Left renal cortex interstitium (tissue), 4 donors: Measurements from ENCODE around the gene ZNF112. TPM values are rescaled to one million over a fixed set of nuclear protein-coding genes. Genes with fewer than 3 reads are reported as not detected.
"Not testable (repeated sequence)": the region's sequence is repeated elsewhere in the genome, so short reads cannot be mapped to it uniquely, and the experiment has no call there.

Source experiments
- DNase-seq, 4 donors: peaks; one replicate each; pipeline ENCODE4 v3.0.0-alpha.2; 2013; ENCODE audit warnings: low read depth in 4 of 4, low spot score in 2 of 4, missing footprints in 1 of 4
- polyA plus RNA-seq, 4 donors: library from polyadenylated mRNA; unstranded; fragments of 120-200 nt; gene quantifications; one replicate each; pipeline ENCODE4 v1.2.1, GENCODE V29; 2013; ENCODE audit not compliant: insufficient read length in 4 of 4

The ZNF112 gene
- polyA plus RNA-seq = 10 to 100 TPM; 10.5 to 13.2 (median 12.2) TPM

DNA sequence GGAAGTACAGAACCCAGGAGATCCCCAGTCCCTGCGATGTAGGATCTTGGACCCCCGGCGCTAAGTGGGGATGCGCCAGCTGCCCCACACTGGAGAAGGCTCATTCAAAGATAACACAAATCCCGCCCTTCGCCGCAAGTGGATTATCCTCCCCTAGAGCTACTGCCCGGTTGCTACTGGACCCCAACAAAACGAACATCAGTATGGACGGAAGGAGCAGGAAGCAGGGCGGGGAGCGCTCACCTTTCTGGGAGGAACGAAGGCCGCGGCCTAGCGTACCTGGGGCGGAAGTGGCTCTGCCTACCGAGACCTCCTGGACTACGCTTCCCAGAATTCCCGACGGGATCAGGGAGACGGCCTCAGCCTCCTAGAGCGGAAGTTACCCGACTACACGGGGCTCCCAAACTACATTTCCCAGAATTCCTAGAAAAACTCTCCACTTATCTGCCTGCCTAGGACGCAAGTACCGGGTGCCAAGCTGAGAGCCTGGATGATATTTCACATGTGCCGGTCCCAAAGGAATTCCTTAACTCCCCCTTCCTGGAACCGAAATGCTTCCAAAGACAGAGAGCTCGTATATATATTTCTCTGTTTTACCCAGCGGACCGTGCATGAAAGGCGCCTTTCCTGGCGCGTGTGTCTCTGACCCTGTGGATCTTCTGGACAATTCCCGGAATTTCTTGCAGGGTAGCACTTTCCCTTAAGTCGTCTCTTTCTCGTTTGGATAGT lies at the start of gene ZNF112:
ZNF112 (minus strand) TSS at position 298 of the 729 bp plus-strand sequence. CDS start 16,141 bp downstream, outside the sequence.
- DNase-seq = peak; percentile 76 to 94 (median 84)

DNA sequence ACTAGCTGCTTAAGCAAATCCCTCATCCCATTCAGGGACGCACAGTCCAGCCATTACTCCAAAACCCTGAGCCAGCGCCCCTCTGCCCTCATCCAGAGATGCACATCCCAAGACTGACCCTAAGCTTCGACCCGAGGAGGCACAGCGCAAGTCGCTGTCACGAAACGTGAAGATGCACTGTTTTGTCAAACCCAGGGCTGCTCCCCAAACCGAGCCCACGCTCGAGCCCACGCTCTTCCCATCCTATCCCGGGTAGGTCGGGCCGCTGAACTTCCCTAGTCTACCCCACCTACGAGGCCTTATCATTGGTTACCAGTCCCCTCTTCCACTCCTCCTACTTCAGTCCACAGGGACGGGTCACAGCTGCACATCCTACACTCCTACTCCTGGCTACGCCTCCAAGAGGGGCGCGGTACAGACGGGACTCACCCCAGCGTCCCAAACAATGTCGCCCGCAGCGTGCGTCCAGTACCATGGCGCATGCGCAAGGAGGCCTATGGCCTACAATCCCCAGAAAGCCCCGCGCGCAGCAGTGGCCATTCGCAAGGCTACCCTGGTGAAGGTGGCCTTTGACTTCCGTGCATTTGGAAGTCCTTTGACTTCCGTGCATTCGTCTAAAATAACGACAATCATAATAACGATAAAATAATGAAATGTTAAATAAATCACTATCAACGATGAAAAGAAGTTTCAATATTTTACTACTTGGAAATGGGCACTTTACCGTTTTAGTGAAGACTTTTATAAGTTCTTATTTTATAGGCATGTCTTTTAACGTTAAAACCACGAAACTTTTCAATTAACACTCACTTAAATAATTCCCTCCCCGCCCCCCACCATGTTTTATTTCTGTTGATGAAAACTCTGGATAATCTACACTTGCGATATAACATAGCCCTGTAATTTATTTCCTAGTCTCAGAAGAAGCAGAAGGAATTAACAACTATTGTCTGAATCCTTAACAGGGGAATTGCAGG lies 44.9 kb upstream of the ZNF112 start, which contains the start of gene ZNF285:
ZNF285 (minus strand) TSS at position 470 of the 977 bp plus-strand sequence. CDS start 4,395 bp downstream, outside the sequence.
- DNase-seq = peak; percentile 89 to 93 (median 91)

DNA sequence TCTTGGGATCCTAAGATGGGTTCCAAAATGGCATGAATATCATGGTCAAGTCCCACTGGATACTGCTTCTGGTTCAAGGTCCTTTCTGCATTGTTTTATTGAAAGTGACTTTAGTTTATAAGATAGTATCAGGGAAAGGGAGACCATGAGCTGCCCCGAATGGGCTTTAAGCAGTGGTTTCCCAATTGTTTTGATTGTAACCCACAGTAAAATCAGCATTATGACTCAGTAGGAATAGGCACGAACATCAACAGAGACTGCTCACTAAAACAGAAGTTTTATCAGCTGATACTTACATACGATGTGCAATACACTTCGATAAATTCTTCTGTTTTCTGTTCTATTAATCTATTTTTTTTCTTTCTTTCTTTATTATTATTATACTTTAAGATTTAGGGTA lies 32.8 kb upstream of the ZNF112 start:
- not testable (repeated sequence) for DNase-seq

DNA sequence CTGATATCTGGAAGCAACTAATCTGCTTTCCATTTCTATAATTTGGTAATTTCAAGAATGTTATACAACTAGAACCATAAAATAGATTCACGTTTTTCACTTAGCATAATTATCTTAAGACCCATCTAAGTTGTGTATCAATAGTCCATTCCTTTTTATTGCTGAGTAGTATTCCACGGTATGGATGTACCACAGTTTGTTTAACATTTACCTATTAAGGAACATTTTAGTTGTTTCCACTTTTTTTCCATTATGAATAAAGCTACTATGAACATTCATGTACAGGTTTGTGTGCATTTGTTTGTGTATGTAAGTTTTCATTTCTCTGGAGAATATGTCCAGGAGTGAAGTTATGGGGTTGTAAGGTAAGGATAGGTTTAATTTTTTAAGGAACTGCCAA lies 18.3 kb upstream of the ZNF112 start:
- DNase-seq = no peak

GRCh38 chr19:44371815-44372480 lies 15.5 kb upstream of the ZNF112 start:
- no peak for DNase-seq

DNA sequence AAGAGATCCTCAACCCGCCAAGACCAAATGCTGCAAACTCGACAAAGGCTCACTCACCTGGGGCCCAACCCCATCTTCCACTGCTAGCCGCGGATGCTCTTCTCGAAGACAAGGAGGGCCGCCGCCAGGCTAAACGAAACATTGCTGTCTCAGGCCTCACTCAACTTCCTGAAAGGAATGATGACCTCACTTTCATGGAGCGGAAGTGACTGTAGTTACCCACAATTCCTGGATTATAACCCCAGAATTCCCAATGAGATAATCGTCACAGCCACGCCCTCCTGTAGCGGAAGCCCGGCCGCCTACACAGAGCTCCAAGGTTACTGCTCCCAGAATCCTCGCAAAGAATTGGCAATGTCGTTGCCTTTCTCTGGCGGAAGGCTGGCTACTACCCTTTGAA lies 10.5 kb upstream of the ZNF112 start:
- no peak for DNase-seq

DNA sequence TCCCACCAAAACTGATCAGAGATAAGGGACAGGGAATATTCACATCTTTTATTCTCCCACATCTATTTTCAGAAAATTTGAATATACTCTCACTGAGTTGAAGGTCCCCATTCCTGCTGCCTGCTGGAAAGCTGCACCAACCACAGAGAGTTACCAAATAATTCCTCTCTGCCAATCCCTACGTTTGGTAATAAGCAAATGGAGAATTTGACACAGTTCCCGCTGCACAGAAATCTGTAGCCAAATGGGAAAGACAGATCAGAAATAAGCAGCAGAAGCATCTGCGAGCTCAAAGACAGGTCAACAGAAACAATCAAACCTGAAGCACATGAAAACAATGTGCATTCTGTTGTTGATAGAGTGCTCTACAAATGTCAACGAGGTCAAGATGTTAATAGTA lies 9.9 kb downstream of the ZNF112 start:
- no peak for DNase-seq

- DNase-seq = no peak
Measured at GRCh38 chr19:44345959-44346358, 10.5 kb downstream of the ZNF112 start.

- no peak for DNase-seq
Measured at GRCh38 chr19:44344255-44344654, 12.2 kb downstream of the ZNF112 start.

DNA sequence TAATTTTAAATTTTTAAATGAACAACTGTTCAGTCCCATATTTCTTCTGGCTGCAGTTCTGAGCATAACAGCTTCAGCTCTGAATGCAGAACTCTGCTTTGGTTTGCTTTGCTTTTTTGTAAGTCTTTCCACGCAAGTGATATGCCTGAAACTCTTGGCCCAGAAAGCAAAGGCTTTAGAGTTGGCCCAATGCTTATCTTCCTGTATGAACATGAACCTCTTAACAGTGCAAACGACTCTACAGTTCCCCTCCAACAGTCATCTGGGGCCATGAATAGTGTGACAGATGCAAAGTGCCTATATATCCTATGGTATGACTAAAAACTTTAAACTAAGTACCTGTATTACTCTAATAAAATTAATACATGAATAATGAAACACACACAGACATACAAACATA lies 14.7 kb downstream of the ZNF112 start:
- DNase-seq = no peak

DNA sequence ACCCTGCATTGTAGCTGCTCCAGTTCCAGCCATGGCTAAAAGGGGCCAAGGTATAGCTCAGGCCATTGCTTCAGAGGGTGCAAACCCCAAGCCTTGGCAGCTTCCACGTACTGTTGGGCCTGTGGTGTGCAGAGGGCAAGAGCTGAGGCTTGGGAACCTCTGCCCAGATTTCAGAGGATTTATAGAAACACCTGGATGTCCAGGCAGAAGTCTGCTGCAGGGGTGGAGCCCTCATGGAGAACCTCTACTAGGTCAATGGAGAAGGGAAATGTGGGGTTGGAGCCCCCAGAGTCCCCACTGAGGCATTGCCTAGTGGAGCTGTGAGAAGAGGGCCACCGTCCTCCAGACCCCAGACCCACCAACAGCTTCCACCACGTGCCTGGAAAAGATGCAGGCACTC lies 21.8 kb downstream of the ZNF112 start:
- DNase-seq = not testable (repeated sequence)

DNA sequence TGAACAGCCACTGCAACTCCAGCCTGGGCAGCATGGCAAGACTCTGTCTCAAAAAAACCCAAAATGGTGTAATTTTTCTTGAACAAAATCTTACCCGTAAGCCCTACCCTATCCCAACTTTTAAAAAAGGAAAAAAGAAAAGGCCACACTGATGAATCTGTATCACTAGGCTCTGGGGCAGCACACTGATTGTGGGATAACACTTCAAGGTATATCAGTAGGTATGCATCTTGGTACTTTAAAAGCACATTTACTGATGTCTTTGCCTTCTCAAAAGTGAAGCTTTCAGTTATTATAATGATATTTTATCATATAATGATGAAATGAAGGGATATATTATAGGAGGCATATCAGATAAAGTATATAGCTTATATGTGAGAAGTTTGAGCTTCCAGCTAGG lies 24.3 kb downstream of the ZNF112 start:
- no peak for DNase-seq

- no peak for DNase-seq
Measured at GRCh38 chr19:44315883-44316282, 40.6 kb downstream of the ZNF112 start.

DNA sequence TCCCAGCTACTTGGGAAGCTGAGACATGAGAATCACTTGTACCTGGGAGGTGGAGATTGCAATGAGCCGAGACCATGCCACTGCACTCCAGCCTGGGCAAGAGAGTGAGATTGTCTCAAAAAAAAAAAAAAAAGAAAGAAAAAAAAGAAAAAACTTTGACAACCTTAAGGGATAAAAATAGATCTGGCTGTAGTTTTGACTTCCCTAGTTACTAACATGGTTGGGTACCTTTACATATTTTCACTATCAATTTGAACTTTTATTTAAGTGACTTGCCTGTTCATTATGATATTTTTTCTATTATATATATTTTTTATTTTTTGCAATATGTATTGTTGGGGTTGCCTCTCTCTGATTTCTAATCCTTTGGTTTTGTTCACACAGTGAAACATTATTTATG lies 43.2 kb downstream of the ZNF112 start:
- no peak for DNase-seq

DNA sequence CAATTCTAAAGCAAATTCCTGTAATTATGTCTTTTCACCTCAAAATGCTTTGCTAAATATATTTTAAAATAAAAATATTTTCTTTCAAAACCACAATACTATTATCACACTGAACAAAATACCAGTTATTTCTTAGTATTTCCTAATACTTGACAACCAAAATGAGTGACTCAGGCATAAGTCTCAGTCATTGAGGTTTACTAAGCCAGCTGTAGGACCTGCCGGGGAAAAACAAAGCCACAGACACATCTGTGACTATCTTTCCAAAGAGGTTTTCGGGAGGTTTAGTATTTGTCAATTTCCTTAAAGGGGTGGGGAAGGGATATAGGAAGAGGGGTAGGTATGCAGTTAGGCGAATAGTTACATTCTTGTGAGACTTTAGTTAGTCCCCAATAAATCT lies 48.5 kb downstream of the ZNF112 start:
- no peak for DNase-seq

GRCh38 chr19:44306283-44306682 lies 50.2 kb downstream of the ZNF112 start:
- DNase-seq = no peak

GRCh38 chr19:44305457-44305856 lies 51.0 kb downstream of the ZNF112 start:
- no peak for DNase-seq

DNA sequence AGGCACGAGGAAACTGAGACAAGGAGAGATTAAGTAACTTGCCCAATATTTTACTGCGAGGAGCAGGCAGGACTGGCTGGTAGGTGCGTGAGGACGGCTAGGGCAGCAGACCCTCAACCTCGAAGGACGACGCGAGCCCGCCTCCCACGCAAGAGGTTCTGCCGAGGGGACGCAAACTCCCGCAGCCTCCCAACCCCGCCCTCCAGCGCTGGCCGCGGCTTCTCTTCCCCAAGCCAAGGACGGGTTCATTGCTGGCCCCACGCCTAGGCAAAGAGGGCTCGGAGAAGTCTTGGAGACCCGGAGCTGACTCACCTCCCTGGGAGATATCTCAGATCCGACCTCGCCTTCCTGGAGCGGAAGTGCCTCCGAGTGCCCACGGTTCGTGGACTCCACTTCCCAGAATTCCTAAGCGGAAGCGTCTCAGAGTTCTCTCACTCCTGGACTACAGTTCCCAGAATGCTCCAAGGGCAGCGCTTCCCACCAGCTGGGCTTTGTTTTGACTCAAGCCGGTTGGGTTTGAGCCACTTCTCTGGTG lies 51.8 kb downstream of the ZNF112 start, which contains the start of gene ZNF235:
ZNF235 (minus strand) TSS at position 367 of the 535 bp plus-strand sequence. CDS start 1,621 bp downstream, outside the sequence.
- peak; percentile 77 to 97 (median 83) for DNase-seq

- DNase-seq = peak in 3 of 4 donors; percentile 6 to 21 (median 12)
Measured at GRCh38 chr19:44303976-44304568, 52.4 kb downstream of the ZNF112 start.

- peak in 1 of 4 donors; percentile 12 for DNase-seq
Measured at GRCh38 chr19:44303320-44303719, 53.2 kb downstream of the ZNF112 start.
